CD14-positive monocyte (primary cell): ENCODE data around the gene MBP. TPM values are rescaled to one million over a fixed set of nuclear protein-coding genes. Genes with fewer than 3 reads are reported as not detected.

Experiments
- DNase-seq, 3 donors: peaks; one replicate each; pipeline ENCODE4 v3.0.0-alpha.2; 2011 to 2022
- H2AFZ ChIP-seq: 2 replicates; pipeline ENCODE4 v1.6.0; 2012; ENCODE audit warnings: mild to moderate bottlenecking, low read depth, low read length, inconsistent platforms; ENCODE audit not compliant: insufficient read depth, poor library complexity, severe bottlenecking
- H3K27ac ChIP-seq, 2 donors: 1 replicate in 1 of 2; 2 replicates in 1 of 2; pipeline ENCODE4 v1.5.1; 2012 to 2013; ENCODE audit warnings: low read length in 2 of 2, control low read depth in 1 of 2, inconsistent platforms in 1 of 2, low read depth in 1 of 2, mild to moderate bottlenecking in 1 of 2
- H3K27me3 ChIP-seq, 2 donors: one replicate each; pipeline versions ENCODE4 v1.6.0 to v1.6.1; 2011 to 2013; ENCODE audit warnings: low read length in 2 of 2; ENCODE audit not compliant: control insufficient read depth in 2 of 2, insufficient read depth in 2 of 2
- H3K36me3 ChIP-seq, 2 donors: replicated peaks in 1 of 2; 1 replicate in 1 of 2; 2 replicates in 1 of 2; pipeline versions ENCODE4 v1.5.1 to v1.6.1; 2012 to 2013; ENCODE audit warnings: low read length in 2 of 2, control low read depth in 1 of 2, inconsistent platforms in 1 of 2, mild to moderate bottlenecking in 1 of 2; ENCODE audit not compliant: insufficient read depth in 2 of 2, control insufficient read depth in 1 of 2
- H3K4me1 ChIP-seq, 2 donors: 1 replicate in 1 of 2; 2 replicates in 1 of 2; pipeline versions ENCODE4 v1.5.1 to v1.6.1; 2012 to 2013; ENCODE audit warnings: low read length in 2 of 2, control low read depth in 1 of 2, inconsistent platforms in 1 of 2, mild to moderate bottlenecking in 1 of 2, moderate library complexity in 1 of 2; ENCODE audit not compliant: insufficient read depth in 2 of 2, control insufficient read depth in 1 of 2
- H3K4me2 ChIP-seq: replicated peaks from 2 replicates; pipeline ENCODE3; 2012; ENCODE audit warnings: low read length, moderate library complexity, mild to moderate bottlenecking; ENCODE audit not compliant: poor library complexity, severe bottlenecking; ENCODE audit errors: extremely low read depth
- H3K4me3 ChIP-seq, 3 experiments: fragments of 200-600 bp in 1 of 3; sonication (generic) in 1 of 3; replicated peaks in 1 of 3; 1 replicate in 2 of 3; 2 replicates in 1 of 3; pipeline ENCODE4 v1.5.1; 2011 to 2013; ENCODE audit warnings: low read length in 3 of 3, mild to moderate bottlenecking in 3 of 3, control low read depth in 2 of 3, low read depth in 2 of 3, inconsistent platforms in 1 of 3, moderate library complexity in 1 of 3
- H3K79me2 ChIP-seq: 2 replicates; pipeline ENCODE4 v1.6.0; 2012; ENCODE audit warnings: mild to moderate bottlenecking, control low read depth, inconsistent platforms, low read length, moderate library complexity; ENCODE audit not compliant: insufficient read depth
- H3K9ac ChIP-seq: 2 replicates; pipeline ENCODE4 v1.6.0; 2017; ENCODE audit warnings: low read length, mild to moderate bottlenecking; ENCODE audit not compliant: insufficient read depth, poor library complexity, severe bottlenecking
- H3K9me3 ChIP-seq, 2 donors: replicated peaks in 1 of 2; 1 replicate in 1 of 2; 2 replicates in 1 of 2; pipeline versions ENCODE4 v1.5.1 to v1.6.1; 2012 to 2013; ENCODE audit warnings: low read length in 2 of 2, control low read depth in 1 of 2; ENCODE audit not compliant: control insufficient read depth in 1 of 2, insufficient read depth in 1 of 2
- H4K20me1 ChIP-seq: 2 replicates; pipeline ENCODE4 v1.6.0; 2012; ENCODE audit warnings: mild to moderate bottlenecking, low read length, control low read depth, moderate library complexity; ENCODE audit not compliant: insufficient read depth
- H3K27ac Mint-ChIP-seq, 7 donors: one replicate each; pipeline ENCODE4 v1.8.0; 2020; ENCODE audit warnings: mild to moderate bottlenecking in 7 of 7, mixed read lengths in 7 of 7, moderate library complexity in 6 of 7, inconsistent platforms in 2 of 7
- H3K27me3 Mint-ChIP-seq, 3 donors: one replicate each; pipeline ENCODE4 v1.8.0; 2021 to 2022; ENCODE audit warnings: low read depth in 3 of 3, mild to moderate bottlenecking in 3 of 3, mixed read lengths in 3 of 3, moderate library complexity in 3 of 3, inconsistent platforms in 1 of 3
- H3K36me3 Mint-ChIP-seq, 2 donors: one replicate each; pipeline ENCODE4 v1.8.0; 2020; ENCODE audit warnings: mixed read lengths in 2 of 2, inconsistent platforms in 1 of 2, mild to moderate bottlenecking in 1 of 2
- H3K4me1 Mint-ChIP-seq: one replicate; pipeline ENCODE4 v1.8.0; 2020; ENCODE audit warnings: mild to moderate bottlenecking, mixed read lengths
- H3K4me3 Mint-ChIP-seq, 2 donors: one replicate each; pipeline ENCODE4 v1.8.0; 2020; ENCODE audit warnings: mild to moderate bottlenecking in 2 of 2, mixed read lengths in 2 of 2, moderate library complexity in 1 of 2
- H3K9me3 Mint-ChIP-seq, 7 donors: one replicate each; pipeline ENCODE4 v1.8.0; 2020 to 2022; ENCODE audit warnings: mixed read lengths in 7 of 7, mild to moderate bottlenecking in 6 of 7, moderate library complexity in 6 of 7, inconsistent platforms in 2 of 7
- CTCF ChIP-seq: fragments of 200-600 bp; IDR thresholded peaks from one replicate; pipeline ENCODE4 v1.8.0; 2022; ENCODE audit warnings: antibody characterized with exemption, mild to moderate bottlenecking
- WGBS: methylation state at CpG from one replicate; pipeline ENCODE4 v1.1.5; 2013; ENCODE audit warnings: missing lambda C conversion rate; ENCODE audit not compliant: insufficient coverage; 5-methylcytosine and 5-hydroxymethylcytosine counted together
- intact Hi-C, 2 donors: fragments of 100-400 bp; cut with micrococcal nuclease; formaldehyde crosslinking; loops; one replicate each; pipeline versions ENCODE4 v1.15.0 to v1.15.1; 2023
- polyA plus RNA-seq, 3 donors: library from polyadenylated mRNA; depleted of rRNA in 1 of 3; unstranded in 2 of 3; stranded (reverse) in 1 of 3; fragments of 300-500 nt in 2 of 3; fragments of >200 nt in 1 of 3; fragmentation: Illumina TruSeq in 2 of 3; gene quantifications; 1 replicate in 2 of 3; 2 replicates in 1 of 3; pipeline ENCODE4 v1.2.3, GENCODE V29; 2012 to 2021

MBP gene
- polyA plus RNA-seq, 3 donors, result 47.7 to 81.0 (median 50.4) TPM

- no peak for DNase-seq
- no peak overlapping the region for H3K4me3 Mint-ChIP-seq
- TF ChIP-seq CTCF, result no peak
- H3K27me3 ChIP-seq, result no peaks in the 10 kb centered on the region
- no peak overlapping the region for H3K4me3 ChIP-seq
- WGBS, result 97% methylated on average over 11 of the region's 11 CpGs
- no peak overlapping the region for H2AFZ ChIP-seq
- no peaks in the 10 kb centered on the region for H3K79me2 ChIP-seq
- H3K9ac ChIP-seq, result no peak overlapping the region
- no peaks in the 10 kb centered on the region for H4K20me1 ChIP-seq
- H3K27me3 Mint-ChIP-seq, result no peaks in the 10 kb centered on the region
- H3K4me1 ChIP-seq, result no peaks in the 10 kb centered on the region
- H3K27ac Mint-ChIP-seq, result peak overlapping the region in 2 of 7 donors; percentile 15 to 66
- no peaks in the 10 kb centered on the region for H3K4me1 Mint-ChIP-seq
- intact Hi-C loops, result no loop called here
- no peak overlapping the region for H3K4me2 ChIP-seq
- H3K9me3 ChIP-seq, result no peaks in the 10 kb centered on the region
- no peak overlapping the region for H3K27ac ChIP-seq
- H3K36me3 Mint-ChIP-seq, result peaks cover 60 to 74% of the 10 kb centered on the region in 2 donors
- no peaks in the 10 kb centered on the region for H3K9me3 Mint-ChIP-seq
- H3K36me3 ChIP-seq, result peaks cover 47 to 92% of the 10 kb centered on the region in 2 donors
These were observed 195.7 kb downstream of the MBP start for GRCh38 chr18:76936877-76937276.

GRCh38 chr18:76935722-76936337, 196.8 kb downstream of the MBP start:
- Mint-ChIP-seq H3K27ac (no peak overlapping the region), H3K4me1 (no peaks in the 10 kb centered on the region), H3K27me3 (no peaks in the 10 kb centered on the region), H3K4me3 (no peak overlapping the region), H3K9me3 (no peaks in the 10 kb centered on the region), H3K36me3 (peaks cover 61 to 79% of the 10 kb centered on the region in 2 donors)
- H4K20me1 ChIP-seq, result no peaks in the 10 kb centered on the region
- H3K4me1 ChIP-seq, result no peaks in the 10 kb centered on the region
- DNase-seq, result no peak
- no peak for TF ChIP-seq CTCF
- no peak overlapping the region for H2AFZ ChIP-seq
- no peak overlapping the region for H3K4me2 ChIP-seq
- no peak overlapping the region for H3K4me3 ChIP-seq
- no peak overlapping the region for H3K27ac ChIP-seq
- peaks cover 47 to 96% of the 10 kb centered on the region in 2 donors for H3K36me3 ChIP-seq
- intact Hi-C loops, result no loop called here
- H3K9ac ChIP-seq, result no peak overlapping the region
- no peaks in the 10 kb centered on the region for H3K9me3 ChIP-seq
- no peaks in the 10 kb centered on the region for H3K27me3 ChIP-seq
- WGBS, result 95% methylated on average over 18 of the region's 18 CpGs
- no peaks in the 10 kb centered on the region for H3K79me2 ChIP-seq
